Jurkat, Clone E6-1 (cell line): ENCODE data around the gene RGS14. TPM values are rescaled to one million over a fixed set of nuclear protein-coding genes. Genes with fewer than 3 reads are reported as not detected.

Experiments
- DNase-seq: peaks from one replicate; pipeline ENCODE4 v3.0.0-alpha.2; 2011; ENCODE audit warnings: low read depth, low spot score
- H3K4me3 ChIP-seq: 2 replicates; pipeline ENCODE4 v1.5.1; 2011; ENCODE audit warnings: mild to moderate bottlenecking, low read length, control low read depth, moderate library complexity
- polyA plus RNA-seq: library from polyadenylated mRNA; unstranded; fragments of >200 nt; gene quantifications from one replicate; pipeline ENCODE4 v1.2.1, GENCODE V29; 2012; ENCODE audit warnings: missing spikeins; ENCODE audit not compliant: insufficient read length, insufficient read depth

Gene RGS14
- polyA plus RNA-seq: 47.1 TPM

- peak within 1 kb of the TSS; percentile 75 for H3K4me3 ChIP-seq
- DNase-seq: peak; percentile 94
These were observed at the start of gene RGS14 for GRCh38 chr5:177357459-177358351. Gene RGS14 (plus strand): TSS chr5:177357924. CDS start chr5:177358025, 101 bp downstream.

GRCh38 chr5:177308740-177309139 is 49.0 kb upstream of the RGS14 start:
- no peak overlapping the region for H3K4me3 ChIP-seq
- DNase-seq: no peak

- peak; percentile 66 for DNase-seq
- no peak overlapping the region for H3K4me3 ChIP-seq
These were observed 48.2 kb upstream of the RGS14 start for GRCh38 chr5:177309351-177310191.

GRCh38 chr5:177310332-177310731 is 47.4 kb upstream of the RGS14 start:
- DNase-seq: no peak
- H3K4me3 ChIP-seq: peak overlapping the region; percentile 87

- H3K4me3 ChIP-seq: peak overlapping the region; percentile 87
- DNase-seq: peak; percentile 76
These were observed 46.9 kb upstream of the RGS14 start for GRCh38 chr5:177310757-177311391.

GRCh38 chr5:177311392-177311722 is 46.4 kb upstream of the RGS14 start:
- no peak for DNase-seq
- H3K4me3 ChIP-seq: peak overlapping the region; percentile 87

- DNase-seq: peak; percentile 96
- H3K4me3 ChIP-seq: peak within 1 kb of the TSS; percentile 87
These were observed 45.7 kb upstream of the RGS14 start, which contains the start of gene MXD3 for GRCh38 chr5:177311723-177312648. Gene MXD3 (minus strand): TSS chr5:177311898. CDS start chr5:177311830, 68 bp downstream.

- DNase-seq: peak; percentile 58
- H3K4me3 ChIP-seq: peak overlapping the region; percentile 82
These were observed 45.0 kb upstream of the RGS14 start for GRCh38 chr5:177312649-177313181.

- no peak for DNase-seq
- no peak overlapping the region for H3K4me3 ChIP-seq
These were observed 44.0 kb upstream of the RGS14 start for GRCh38 chr5:177313561-177314259.

- DNase-seq: no peak
- H3K4me3 ChIP-seq: no peak overlapping the region
These were observed 43.1 kb upstream of the RGS14 start for GRCh38 chr5:177314376-177315342.

- no peak for DNase-seq
These were observed 42.3 kb upstream of the RGS14 start for GRCh38 chr5:177315411-177315810.

GRCh38 chr5:177316005-177316404 is 41.7 kb upstream of the RGS14 start:
- no peak for DNase-seq
- H3K4me3 ChIP-seq: no peak overlapping the region

More at GRCh38 chr5:177315411-177315810, 42.3 kb upstream of the RGS14 start:
- H3K4me3 ChIP-seq: no peak overlapping the region

GRCh38 chr5:177317959-177318377 is 39.8 kb upstream of the RGS14 start:
- DNase-seq: peak; percentile 73

GRCh38 chr5:177319913-177320588 is 37.7 kb upstream of the RGS14 start:
- DNase-seq: peak; percentile 28
- no peak overlapping the region for H3K4me3 ChIP-seq

More at GRCh38 chr5:177317959-177318377, 39.8 kb upstream of the RGS14 start:
- no peak overlapping the region for H3K4me3 ChIP-seq

- no peak for DNase-seq
- no peak overlapping the region for H3K4me3 ChIP-seq
These were observed 36.8 kb upstream of the RGS14 start for GRCh38 chr5:177320879-177321278.

- no peak for DNase-seq
- no peak overlapping the region for H3K4me3 ChIP-seq
These were observed 31.8 kb upstream of the RGS14 start for GRCh38 chr5:177325868-177326381.
